ENCODE measurements around the gene DHRS2.

DHRS2 gene

GRCh38 chr14:23645812-23646647 is 9.9 kb downstream of the DHRS2 start:
- TF ChIP-seq CTCF (IDR thresholded peaks at IDR 0.05; ENCODE audit: insufficient read depth, low read length, poor library complexity, severe bottlenecking): no peak
- Histone ChIP-seq H3K27me3 (replicated peaks; ENCODE audit: control insufficient read depth, insufficient read depth, low read length) (no peaks in the 10 kb centered on the region), H3K4me3 (replicated peaks; ENCODE audit: low read depth, low read length) (no peak overlapping the region), H3K36me3 (ENCODE audit: control insufficient read depth, insufficient read depth, low read length) (no peaks in the 10 kb centered on the region)
- no peak for DNase-seq (ENCODE audit: extremely low read depth, insufficient read length)

GRCh38 chr14:23646648-23647549 is 10.7 kb downstream of the DHRS2 start:
- Histone ChIP-seq H3K27me3 (replicated peaks; ENCODE audit: control insufficient read depth, insufficient read depth, low read length) (no peaks in the 10 kb centered on the region), H3K4me3 (replicated peaks; ENCODE audit: low read depth, low read length) (no peak overlapping the region), H3K36me3 (ENCODE audit: control insufficient read depth, insufficient read depth, low read length) (no peaks in the 10 kb centered on the region)
- DNase-seq (ENCODE audit: extremely low read depth, insufficient read length): no peak
- no peak for TF ChIP-seq CTCF (IDR thresholded peaks at IDR 0.05; ENCODE audit: insufficient read depth, low read length, poor library complexity, severe bottlenecking)

GRCh38 chr14:23647619-23648018 is 11.5 kb downstream of the DHRS2 start:
- no peak overlapping the region for H3K4me3 ChIP-seq (replicated peaks; ENCODE audit: low read depth, low read length)
- H3K36me3 ChIP-seq (ENCODE audit: control insufficient read depth, insufficient read depth, low read length): no peaks in the 10 kb centered on the region
- H3K27me3 ChIP-seq (replicated peaks; ENCODE audit: control insufficient read depth, insufficient read depth, low read length): no peaks in the 10 kb centered on the region
- no peak for DNase-seq (ENCODE audit: extremely low read depth, insufficient read length)
- TF ChIP-seq CTCF (IDR thresholded peaks at IDR 0.05; ENCODE audit: insufficient read depth, low read length, poor library complexity, severe bottlenecking): no peak

DNA sequence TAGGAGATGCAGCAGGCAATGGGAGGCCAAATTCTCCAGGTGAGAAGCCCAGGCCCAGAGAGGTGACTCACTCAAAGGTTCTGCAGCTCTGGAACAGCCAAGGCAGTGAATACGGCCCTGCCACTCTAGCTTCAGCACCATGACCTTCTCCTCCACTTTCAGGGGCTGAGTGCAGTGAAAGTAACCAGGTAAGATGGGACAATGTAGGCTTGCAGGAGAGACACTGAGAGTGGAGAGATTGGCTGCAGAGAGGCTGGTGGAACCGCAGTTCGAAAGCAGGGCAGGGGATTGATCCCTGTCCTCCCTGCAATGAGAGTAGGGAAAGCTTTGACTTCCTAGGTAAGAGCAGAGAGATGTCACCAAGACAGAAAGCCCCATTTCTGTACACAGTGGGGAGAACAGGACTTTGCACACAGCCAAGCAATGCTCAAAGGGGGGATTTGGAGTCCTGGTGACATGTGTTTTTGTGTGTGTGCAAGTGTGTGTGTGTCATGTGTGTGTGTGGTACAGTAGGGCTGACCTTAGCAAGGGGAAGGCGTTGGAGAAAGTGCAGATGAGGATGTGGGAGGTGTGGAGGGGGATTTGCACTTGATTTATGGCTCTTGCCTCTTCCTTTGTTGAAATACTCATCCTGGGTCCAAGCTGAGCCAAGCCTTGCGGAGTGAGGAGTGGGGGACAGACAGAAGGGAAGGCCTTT is 12.7 kb downstream of the DHRS2 start:
- DNase-seq (ENCODE audit: extremely low read depth, insufficient read length): no peak
- H3K4me3 ChIP-seq (replicated peaks; ENCODE audit: low read depth, low read length): no peak overlapping the region
- H3K36me3 ChIP-seq (ENCODE audit: control insufficient read depth, insufficient read depth, low read length): no peaks in the 10 kb centered on the region
- no peaks in the 10 kb centered on the region for H3K27me3 ChIP-seq (replicated peaks; ENCODE audit: control insufficient read depth, insufficient read depth, low read length)
- TF ChIP-seq CTCF (IDR thresholded peaks at IDR 0.05; ENCODE audit: insufficient read depth, low read length, poor library complexity, severe bottlenecking): no peak

GRCh38 chr14:23650506-23650905 is 14.3 kb downstream of the DHRS2 start:
- Histone ChIP-seq H3K36me3 (ENCODE audit: control insufficient read depth, insufficient read depth, low read length) (no peaks in the 10 kb centered on the region), H3K27me3 (replicated peaks; ENCODE audit: control insufficient read depth, insufficient read depth, low read length) (no peaks in the 10 kb centered on the region), H3K4me3 (replicated peaks; ENCODE audit: low read depth, low read length) (no peak overlapping the region)
- TF ChIP-seq CTCF (IDR thresholded peaks at IDR 0.05; ENCODE audit: insufficient read depth, low read length, poor library complexity, severe bottlenecking): no peak
- DNase-seq (ENCODE audit: extremely low read depth, insufficient read length): no peak

Data from GM06990 (cell line).